ENCODE results near the gene CNNM3.
"Not testable (repeated sequence)": the region's sequence is repeated elsewhere in the genome, so short reads cannot be mapped to it uniquely, and the experiment has no call there.

CNNM3 gene

DNA sequence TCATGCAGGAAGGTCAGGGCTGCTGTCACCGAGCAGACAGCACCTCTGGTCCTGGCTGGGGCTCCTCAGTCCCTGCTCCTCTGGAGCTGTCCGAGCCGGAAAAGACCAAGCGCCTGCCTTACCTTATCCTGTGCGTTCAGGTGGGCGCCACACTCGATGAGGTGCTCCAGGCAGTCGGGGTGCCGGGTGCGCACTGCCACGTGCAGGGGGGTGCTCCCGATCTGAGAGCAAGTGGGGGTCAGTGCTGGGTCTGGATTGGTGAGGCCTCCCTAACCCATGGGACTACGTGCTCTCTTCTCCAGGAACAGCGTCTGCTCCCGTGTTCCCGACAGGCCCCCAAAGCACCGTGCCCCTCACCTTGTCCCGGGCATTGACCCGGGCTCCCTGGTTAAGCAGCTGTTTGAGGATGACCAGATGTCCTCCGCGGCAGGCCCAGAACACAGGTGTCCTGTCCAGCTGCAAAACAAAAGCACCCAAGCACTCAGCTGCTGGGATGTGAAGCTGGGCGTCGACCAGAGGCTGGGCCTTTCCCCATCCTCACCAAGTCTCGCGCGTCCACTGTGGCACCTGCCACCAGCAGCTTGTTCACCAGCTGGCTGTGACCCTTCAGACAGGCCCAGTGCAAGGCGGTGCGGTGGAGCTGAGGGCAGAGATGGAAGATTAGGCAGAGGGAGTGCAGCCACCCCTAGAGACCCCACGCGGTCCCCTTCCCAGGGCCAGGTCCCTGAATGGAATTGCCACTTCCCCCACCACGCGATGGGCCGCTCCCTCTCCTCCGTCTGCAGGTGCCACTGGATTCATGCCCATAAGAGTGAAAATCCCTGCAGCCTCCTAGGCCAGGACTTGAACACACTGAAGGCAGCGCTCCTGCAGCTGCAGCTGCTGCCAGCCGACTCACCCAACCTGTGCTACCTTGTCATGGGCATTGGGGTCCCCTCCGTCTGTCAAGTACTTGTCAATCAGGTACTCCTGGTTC lies 24.1 kb downstream of the CNNM3 start:
- no peak for DNase-seq (ENCODE audit: low spot score)

- no peak for DNase-seq (ENCODE audit: low spot score)
Observed at GRCh38 chr2:96841701-96842495, 25.8 kb downstream of the CNNM3 start.

DNA sequence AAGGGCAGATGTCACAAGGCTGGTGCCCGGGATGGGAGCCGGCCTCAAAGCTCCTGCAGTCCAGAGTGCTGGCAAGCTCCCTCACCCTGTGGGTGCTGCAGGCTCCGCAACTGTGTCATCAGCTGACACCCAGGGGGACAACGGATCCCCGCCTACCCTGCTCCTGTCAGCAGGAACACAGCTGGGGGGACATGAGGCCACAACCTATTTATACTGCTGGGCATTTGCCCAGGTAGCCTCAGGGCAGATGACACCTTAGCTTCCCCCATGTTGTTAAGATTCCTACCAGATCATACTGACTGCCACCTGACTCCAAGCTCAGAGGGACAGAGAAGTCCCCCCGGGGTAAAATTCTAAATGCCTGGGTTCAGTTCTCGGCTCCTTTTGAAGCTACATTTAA lies 26.5 kb downstream of the CNNM3 start:
- no peak for DNase-seq (ENCODE audit: low spot score)

DNA sequence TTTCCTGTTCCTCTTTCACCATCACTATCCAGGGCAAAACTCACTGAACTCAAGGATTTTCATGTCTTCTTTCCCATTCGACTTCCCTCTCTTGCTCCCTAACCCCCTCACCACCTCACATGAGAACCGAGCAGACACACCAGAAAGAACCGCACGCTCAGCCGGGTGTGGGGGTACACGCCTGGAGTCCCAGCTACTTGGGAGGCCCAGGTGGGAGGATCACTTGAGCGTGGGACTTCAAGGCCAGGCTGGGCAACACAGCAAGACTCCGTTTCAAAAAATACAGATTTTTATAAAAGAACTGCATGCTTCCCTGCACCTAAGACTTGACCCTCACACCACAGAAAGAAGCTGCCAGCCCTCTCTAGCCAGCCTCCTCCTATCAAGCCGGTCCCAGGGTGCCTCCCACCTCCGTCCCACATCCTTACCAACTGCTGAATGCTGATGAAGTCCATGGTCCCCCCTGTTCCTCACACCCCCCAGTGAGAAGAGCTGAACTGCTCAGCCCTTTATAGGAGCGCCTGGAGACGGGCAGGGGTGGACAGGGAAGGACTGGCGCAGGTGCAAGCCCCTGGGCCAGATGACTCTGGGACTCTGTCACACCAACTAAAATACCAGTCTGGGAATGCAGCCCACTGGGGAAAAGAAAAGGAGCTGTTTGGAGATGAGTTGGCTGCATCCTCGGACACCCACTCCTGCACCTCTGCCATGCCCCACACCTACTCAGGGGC lies 27.6 kb downstream of the CNNM3 start, which contains the start of gene ANKRD23:
Gene ANKRD23 (minus strand): TSS at position 484 of the 731 bp plus-strand sequence. CDS start 29 bp downstream, at position 455.
- no peak for DNase-seq (ENCODE audit: low spot score)

DNA sequence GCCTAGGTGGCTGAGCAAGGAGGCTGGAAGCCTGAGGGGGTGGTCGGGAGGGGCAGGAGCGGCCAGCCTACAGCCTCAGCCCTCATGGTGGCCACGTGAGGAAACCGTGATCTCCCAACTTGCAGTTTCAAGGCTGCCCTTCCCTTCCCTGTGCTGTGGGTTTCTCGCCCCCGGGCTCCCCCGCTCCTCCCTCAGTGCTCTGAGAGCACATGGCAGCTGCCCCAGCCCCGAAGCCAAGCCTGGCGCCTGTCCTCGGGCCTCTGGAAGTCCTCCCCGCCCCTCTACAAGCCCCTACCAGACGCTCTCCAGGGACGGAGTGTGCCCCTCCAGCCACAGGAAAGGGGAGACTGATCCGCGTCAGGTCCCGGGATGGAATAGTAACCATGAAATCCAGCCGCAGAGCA lies 28.3 kb downstream of the CNNM3 start:
- no peak for DNase-seq (ENCODE audit: low spot score)

DNA sequence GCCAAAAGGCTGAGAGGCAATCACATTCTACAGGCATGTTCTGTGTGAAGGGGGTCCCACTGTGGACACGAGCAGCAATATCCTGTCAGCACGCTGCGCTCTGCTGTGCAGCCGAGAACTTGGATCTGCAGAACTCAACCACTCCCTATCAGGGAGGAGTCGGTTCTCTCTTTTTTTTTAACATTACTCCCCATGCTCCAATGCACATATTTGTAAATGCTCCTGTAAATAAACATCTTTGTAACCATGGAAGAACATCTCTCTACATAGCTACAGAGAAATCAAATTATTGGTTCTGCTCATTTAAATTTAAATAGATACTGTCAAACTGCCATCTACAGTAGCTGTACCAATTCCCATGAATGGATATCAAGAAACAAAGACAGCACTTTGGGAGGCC lies 30.8 kb downstream of the CNNM3 start:
- no peak for DNase-seq (ENCODE audit: low spot score)

DNA sequence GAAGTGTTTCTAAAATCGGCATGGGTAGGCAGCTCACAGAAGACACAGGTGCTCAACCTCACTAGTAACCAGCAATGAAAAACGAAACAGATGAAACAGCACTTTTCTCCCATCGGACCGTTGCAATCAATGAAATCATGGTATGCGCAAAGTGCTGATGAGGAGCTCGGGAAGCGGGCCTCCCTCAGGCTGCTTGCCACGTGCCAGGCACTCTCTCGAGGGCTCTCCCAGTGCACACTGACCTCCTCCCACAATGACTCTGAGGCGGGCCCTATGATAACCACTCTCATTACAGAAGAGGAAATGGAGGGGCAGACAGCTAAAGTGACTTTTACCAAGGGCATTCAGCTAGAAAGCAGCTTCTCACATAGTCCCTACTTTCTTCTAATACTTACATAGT lies 31.5 kb downstream of the CNNM3 start:
- no peak for DNase-seq (ENCODE audit: low spot score)

DNA sequence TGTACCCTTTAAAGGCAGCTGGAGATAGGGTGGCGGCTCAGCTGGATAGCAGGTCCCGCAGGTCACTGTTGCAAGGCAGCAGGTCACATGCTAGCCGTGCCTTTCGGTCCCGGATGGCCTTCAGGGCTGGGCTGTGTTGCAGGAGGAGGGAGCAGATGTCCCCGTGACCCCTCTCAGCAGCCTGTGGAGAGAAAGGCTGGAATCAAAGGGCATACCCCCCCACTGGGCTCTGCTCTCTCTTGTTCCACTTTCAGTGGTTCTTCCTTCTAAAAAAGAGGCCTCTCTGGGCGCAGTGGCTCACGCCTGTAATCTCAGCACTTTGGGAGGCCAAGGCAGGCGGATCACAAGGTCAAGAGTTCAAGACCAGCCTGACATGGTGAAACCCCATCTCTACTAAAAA lies 32.2 kb downstream of the CNNM3 start:
- no peak for DNase-seq (ENCODE audit: low spot score)

DNA sequence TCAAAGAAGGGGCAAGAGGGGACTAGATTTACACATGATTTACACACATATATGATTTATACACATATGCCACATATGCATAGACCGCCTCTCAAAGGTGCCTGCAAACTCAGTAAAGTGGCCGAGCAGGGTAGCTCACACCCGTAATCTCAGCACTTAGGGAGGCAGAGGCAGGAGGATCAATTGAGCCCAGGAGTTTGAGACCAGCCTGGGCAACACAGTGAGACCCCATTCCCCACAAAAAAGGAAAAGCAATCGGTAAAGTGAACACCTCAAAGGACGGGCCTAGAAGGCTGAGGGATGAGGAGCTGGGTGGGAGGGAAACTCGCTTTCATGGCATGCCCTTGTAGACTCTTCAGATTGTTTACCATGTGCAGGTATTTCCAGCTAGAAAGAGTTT lies 36.6 kb downstream of the CNNM3 start:
- DNase-seq (ENCODE audit: low spot score) = no peak

DNA sequence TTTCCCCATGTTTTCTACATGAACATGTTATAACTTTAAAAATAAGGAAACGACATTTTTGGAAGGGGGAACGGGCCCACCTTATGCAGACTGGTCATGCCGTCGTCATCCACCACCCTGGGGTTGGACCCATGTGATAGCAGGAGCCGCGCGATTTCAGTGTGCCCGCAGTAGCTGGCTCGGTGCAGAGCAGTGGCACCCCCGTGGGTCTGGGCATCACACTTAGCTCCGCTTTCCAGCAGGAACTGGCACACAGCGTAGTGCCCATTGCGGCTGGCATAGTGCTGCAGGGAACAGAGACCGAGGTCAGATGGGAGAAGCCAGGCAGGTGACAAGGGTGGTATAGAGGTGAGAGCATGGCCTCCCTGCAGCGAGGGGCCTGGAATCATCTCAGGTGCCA lies 37.3 kb downstream of the CNNM3 start:
- DNase-seq (ENCODE audit: low spot score) = no peak

- DNase-seq (ENCODE audit: low spot score) = peak; percentile 65
Observed at GRCh38 chr2:96856776-96857666, 41.0 kb downstream of the CNNM3 start.

GRCh38 chr2:96857667-96858372 lies 41.8 kb downstream of the CNNM3 start, which contains the start of gene ANKRD39:
Gene ANKRD39, minus strand, starts transcription at chr2:96858016. Its CDS starts 29 bp downstream, at chr2:96857987.
- DNase-seq (ENCODE audit: low spot score) = peak; percentile 99

- no peak for DNase-seq (ENCODE audit: low spot score)
Observed at GRCh38 chr2:96859099-96859649, 43.1 kb downstream of the CNNM3 start.

GRCh38 chr2:96859681-96860064 lies 43.6 kb downstream of the CNNM3 start:
- no peak for DNase-seq (ENCODE audit: low spot score)

DNA sequence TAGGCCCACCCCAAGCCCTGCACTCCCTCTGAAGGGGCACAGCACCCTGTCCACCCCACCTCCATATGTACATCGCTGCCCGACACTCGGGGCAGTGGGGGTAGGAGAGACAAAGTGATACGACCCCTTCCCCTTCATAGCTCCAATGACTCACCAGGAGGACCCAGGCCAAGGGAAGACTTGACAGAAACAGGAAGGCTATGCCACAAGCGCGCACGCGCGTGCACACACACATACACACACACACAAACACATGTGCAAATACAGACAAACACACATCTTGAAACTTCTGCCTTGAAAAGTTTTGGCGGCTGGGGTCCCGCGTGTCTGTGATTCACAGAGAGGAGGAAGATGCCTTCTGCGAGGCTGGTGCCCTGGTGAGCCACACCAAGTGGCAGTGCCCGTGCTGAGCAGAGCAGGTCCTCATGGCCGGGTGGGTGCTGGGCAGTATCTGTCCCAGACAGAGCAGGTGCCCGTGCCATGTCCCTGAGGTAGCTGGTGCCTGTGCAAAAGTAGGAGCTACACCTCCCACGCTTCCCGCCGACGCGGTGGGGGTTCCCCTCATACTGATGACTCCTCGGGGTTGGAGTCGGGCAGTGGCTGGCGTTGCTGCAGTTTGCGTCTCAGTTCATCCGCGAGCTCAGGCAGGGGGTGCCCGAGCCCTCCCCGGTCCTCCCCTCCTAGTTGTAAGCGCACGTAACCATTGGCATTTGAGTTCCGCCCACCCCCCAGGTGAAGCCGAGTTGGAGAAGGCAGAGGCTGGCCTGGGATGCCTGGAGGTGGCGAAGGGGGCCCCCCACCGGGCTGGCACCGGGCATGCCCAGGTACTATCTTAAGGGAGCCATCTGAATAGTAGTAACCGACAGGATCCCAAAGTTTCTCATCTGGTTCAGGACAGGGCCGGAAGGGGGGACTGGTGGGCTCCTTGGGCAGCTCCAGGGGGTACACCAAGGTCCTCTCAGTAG lies 44.3 kb downstream of the CNNM3 start:
- no peak for DNase-seq (ENCODE audit: low spot score)

- DNase-seq (ENCODE audit: low spot score) = no peak
Observed at GRCh38 chr2:96861074-96861473, 45.0 kb downstream of the CNNM3 start.

DNA sequence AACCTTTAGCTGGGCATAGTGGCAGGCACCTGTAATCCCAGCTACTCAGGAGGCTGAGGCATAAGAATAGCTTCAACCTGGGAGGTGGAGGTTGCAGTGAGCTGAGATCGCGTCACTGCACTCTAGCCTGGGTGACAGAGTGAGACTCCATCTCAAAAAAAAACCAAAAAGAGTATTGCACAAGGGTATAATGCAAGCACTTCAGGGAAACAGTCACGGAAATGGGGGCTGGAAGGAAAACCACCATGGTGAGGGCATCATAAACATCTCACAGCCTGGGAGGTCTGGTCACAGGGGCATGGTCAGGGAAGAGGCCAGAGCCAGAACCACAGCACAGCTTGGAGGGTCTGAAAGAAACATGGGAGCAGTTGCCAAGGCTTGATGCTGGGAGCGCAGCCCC lies 47.0 kb downstream of the CNNM3 start:
- not testable (repeated sequence) for DNase-seq (ENCODE audit: low spot score)

DNA sequence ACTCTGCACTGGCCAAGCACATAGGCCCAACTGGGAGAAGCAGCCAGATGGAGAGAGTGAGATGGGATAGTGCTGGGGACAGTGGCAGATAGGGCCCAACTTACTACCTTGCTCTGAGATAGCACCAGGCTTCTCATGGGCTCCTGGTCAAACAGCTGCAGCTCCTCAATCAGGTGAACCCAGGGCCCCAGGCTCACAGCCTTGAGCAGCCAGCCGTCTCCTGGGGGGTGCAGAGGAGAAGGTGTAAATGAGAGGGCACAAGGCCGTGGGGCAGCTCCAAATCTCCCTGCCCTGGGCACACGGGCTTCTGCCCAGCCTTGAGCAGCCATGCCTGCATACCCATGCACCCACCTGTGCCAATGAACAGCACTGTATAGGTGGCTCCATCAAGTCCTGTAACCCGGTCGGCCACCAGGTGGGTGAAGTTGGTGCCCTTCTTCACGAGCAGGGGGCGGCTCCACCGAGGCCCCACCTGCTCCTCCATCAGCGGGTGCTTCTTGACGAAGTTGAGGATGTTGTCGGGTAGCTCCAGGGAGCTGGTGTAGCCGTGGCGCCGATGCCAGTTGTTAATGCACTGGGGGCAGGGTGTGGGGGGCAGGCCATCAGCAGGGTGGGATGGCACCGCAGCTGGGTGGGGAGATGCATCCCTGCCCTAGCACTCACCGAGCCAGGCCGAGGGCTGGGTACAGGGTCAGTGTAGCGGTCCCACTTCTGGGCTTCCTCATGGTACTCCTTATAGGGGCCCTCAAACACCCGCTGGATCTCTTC lies 47.7 kb downstream of the CNNM3 start:
- no peak for DNase-seq (ENCODE audit: low spot score)
